HG03066 (cell line): ENCODE data around the gene NXPH4.
A peak's percentile ranks its signal among the peaks of the same experiment; 100 is the strongest.

Experiments
- ATAC-seq: cut with Tn5 transposase; IDR thresholded peaks from one replicate; pipeline ENCODE4 v1.9.1; 2021; ENCODE audit warnings: low read depth; ENCODE audit not compliant: unreplicated experiment

NXPH4 gene

DNA sequence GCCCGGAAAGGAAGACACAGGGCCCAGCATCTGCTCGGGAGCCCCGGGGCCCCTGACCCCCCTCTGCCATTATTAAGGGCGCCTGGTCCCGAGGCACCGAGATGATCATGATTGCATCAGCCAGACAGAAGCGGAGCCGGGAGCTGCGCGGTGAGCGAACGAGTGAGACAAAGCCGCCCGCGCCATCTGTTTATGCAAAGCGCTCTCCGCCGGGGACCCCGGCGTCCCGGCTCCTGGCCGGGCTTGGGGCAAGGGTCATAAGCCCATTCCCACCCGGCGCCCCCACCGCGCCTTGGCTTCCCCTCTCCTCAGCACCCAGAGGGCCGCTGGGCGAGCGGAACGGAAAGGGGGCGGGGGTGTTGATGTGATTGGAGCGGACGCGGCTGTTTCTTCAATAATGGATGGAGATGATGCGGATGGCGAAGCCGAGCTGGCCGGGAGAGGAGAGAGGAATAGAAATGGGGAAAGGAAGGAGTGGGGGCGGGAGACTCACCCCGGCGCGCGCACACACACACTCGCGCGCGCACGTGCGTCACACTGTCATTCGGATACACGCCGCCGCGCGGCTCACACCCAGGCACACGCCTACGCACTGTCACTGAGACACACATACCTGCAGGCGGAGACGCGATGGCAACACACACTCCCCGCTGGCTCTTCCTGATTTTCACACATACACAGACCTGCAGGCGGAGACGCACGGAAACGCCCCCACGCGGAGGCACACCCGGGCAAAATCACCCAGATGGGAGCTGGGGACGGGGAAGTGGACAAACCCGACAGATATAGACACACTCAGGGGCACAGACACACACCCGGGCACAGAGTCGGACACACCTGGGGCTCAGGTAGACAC lies 23.7 kb downstream of the NXPH4 start:
- no peak for ATAC-seq

DNA sequence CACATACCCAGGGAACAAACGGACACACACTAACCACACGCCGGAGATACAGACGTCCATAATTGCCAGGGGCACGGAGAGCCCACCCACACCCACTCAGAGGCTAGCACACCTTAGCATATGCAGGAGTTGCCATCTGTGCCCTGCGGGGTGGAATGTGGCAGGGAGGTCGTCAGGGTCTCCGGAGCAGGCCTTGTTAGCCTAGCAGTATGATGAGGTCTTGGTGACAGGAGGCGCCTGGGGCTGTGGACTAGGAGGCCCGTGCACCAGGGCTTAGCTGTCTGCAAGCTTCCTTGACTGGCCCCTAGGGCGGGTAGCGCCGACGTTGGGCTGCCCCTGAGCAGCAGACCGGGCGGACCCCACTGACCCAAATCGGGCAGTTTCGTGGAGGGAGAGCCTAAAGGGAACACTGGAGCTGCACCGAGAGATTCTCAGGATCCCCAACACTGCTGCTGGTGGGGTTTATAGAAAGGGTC lies 24.4 kb downstream of the NXPH4 start:
- ATAC-seq = no peak

DNA sequence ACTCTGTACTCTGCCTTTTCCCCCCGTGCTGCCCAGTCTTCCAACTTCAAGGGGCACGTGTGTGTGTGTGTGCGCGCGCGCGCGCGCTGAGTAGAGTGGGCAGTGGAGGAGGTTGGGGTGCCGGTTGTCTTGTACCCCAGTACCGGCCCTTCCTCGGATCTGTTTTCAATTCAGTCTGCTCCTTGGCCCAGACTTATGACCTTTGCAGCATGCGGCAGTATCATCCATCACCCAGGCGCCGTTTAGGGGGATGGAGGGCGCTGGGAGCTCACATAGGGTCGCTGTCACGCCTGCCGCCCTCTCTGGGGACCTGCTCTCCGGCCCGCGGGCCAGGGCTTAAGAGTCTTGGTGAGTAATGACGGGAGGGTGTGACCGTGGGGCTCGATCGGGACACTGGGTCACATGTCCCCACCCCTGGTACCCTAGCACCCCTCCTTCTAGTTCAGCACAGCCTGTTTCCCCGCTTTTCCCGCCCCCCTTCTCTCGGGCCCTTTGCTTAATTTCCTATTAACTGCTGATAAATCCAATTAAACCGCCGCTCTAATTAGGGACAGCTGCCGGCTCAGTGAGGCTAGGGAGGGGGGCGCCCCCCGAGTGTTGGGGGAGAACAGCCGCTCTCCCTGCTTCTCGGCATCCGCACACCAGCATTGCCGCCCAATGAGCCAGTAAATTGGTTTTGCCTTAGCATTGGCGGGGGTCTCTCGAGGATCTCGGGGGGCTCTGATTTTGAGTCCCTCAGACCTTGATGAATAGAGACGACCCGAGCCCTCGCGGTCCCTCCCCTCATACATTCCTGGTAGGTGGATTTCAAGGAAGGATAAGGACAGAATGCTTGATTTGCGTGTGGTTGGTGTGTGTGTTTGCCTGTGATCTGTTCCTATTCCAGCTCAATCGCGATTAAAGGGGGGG lies 25.1 kb downstream of the NXPH4 start:
- ATAC-seq = no peak

GRCh38 chr12:57242329-57242690 lies 25.7 kb downstream of the NXPH4 start:
- no peak for ATAC-seq

GRCh38 chr12:57242691-57243454 lies 26.3 kb downstream of the NXPH4 start:
- peak; percentile 27 for ATAC-seq

- no peak for ATAC-seq
Observed at GRCh38 chr12:57243521-57244311, 27.1 kb downstream of the NXPH4 start.

GRCh38 chr12:57244312-57244696 lies 27.7 kb downstream of the NXPH4 start:
- ATAC-seq = no peak

GRCh38 chr12:57247041-57247440 lies 30.4 kb downstream of the NXPH4 start:
- ATAC-seq = no peak

DNA sequence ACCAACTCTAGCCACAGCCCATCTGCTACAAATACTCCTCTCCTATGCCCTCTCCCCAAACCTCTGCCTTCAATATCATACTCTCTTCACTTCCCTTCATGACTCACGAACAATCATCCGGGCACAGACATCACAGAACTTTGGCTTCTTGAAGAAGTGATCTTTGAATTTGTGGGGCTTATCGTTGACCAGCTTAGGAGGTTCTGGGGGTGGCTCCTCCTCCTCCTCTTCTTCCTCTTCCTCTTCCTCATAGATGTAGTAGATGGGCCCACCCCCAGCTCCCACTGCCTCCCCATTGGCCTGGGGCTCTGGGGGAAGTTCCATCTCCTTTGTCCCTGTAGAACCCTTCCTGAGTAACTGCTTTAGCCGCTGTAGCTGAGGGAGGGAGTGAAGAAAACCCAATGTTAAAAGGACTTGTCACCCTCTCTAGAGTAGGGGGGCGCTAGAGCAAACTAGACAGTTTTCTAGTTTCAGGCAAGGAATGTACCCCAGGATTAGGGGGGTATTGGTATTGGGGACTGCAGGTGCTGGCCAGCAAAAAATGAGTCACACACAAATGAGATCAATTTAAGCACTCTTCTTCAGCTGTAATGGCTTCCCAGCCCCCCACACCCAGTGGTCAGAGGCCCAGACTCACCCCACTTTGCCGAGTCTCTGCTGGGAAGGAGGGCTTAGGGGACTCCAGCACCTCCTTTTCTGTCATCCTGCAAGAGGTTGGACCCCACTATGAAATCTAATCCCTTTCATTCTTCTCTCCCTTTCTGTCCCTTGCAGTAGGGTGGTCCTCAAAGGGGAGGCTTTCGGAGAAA lies 32.5 kb downstream of the NXPH4 start:
- ATAC-seq = no peak

DNA sequence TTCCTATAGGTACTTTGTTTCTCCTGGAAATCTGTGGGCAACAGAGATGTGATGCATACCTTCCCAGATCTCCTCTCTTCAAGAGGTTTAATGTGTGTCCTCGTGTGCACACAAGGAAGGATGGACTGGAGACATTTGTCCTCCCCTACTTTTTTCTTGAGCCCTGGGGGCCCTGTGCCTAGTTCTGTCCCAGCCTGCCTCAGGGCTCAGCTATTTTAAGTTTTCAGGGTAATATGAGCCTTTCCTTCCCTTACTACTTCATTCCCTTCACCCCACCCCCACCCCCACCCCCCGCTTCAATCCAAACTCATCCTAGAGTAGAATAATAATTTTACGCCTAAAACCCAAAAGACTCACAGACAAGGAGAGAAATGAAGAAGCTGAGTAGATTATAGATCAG lies 33.9 kb downstream of the NXPH4 start:
- ATAC-seq = no peak

GRCh38 chr12:57250956-57251355 lies 34.4 kb downstream of the NXPH4 start, which contains the start of gene STAC3:
Gene STAC3 (minus strand): TSS chr12:57251187. CDS start chr12:57249636, 1,551 bp downstream.
- no peak for ATAC-seq

DNA sequence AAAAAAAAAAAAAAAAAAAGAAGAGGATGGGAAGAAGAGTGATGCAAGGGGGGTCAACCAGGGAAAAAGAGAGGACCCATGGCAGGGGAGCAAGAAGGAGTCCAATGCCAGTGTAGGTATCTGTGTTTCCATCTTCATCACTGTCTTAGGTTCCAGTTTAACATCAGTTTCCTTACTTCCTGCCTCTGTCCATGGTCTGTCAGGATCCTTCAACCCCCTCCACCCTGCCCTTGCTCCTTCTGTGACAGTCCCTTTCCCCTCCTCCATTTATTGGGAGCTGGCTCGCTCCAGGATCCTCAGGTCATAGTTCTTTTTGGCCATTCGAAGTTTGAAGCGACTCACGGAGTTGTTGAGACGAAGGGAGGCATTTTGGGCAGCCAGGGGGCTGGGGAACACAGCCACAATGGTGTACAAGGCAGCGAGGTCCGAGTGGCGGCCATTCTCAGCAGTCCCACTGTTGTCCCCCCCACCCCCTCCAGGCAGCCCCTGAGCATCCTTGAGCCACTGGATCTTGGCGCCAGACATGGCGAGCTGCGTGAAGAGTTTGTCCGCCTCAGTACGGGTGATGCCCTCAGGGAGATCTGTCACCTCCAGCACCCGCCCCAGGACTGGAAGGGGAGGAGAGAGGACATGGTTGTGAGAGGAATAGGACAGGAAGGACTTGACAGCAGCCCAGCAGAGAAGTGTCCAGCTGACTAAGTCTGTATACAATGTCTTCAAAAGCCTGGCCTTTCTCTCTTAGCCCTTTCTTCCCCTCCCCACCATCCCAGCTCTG lies 38.1 kb downstream of the NXPH4 start:
- no peak for ATAC-seq

DNA sequence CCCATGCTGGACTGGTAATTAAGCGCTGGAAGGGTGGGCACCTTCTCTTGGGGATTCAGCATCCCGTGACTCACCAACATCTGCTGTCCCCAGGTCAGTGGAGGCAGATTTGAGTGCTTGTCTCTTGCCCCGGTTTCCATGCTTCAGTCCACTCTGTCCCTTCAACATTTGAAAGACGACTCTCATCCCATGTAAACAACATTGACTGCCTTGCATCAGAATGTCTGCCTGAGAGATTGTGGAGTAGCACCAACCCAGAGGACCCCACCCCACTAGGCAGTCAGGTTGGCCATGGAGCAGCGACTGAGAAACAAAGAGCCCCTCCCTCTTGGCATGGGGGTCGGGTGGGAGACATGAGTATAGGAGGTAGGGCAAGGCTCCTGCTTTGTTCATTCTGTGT lies 39.3 kb downstream of the NXPH4 start:
- no peak for ATAC-seq

- no peak for ATAC-seq
Observed at GRCh38 chr12:57258977-57259970, 42.7 kb downstream of the NXPH4 start.

DNA sequence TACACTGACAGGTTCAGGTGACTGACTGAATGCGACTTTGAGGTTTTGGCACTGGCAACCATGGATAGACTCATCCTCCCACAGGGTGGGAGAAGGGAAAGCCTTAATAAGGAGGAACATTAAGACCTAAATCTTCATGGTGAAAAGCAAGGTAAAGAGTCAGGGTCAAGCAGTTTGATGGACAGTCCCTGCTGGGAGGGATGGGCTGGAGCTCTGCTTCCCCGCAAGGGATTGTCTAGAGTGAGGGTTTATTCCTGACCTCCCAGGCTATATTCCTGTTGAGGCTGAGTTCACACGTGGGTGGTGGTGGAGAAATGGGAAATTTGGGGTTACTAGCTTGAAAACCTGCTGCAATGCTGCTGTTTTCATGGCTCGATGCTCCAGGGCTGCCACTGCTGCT lies 43.8 kb downstream of the NXPH4 start:
- ATAC-seq = no peak

DNA sequence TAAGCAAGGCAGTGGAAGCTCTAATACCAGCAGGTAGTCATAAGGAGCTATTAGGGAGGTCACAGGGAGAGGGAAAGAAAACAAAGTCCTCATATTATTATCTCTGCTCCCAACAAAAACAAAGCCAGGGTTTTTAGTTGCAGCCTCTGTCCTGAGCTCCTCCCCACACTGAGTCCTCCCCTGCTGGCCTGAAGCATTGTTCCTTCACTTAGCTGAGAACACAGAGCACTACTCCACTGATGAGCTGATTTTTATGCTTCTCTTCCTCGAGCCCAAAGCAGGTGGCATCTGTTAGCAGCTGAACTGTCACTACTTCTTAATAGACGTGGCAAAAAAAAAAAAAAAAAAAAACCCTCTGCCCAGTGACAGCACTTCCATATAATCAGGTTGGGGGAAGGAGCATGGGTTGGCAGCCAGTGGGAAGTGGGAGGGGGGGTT lies 44.9 kb downstream of the NXPH4 start:
- no peak for ATAC-seq
